H9 (cell line): ENCODE results near the gene MAP2K3. TPM values are rescaled to one million over a fixed set of nuclear protein-coding genes. Genes with fewer than 3 reads are reported as not detected.
"Not testable (repeated sequence)": the region's sequence is repeated elsewhere in the genome, so short reads cannot be mapped to it uniquely, and the experiment has no call there.

Source experiments
- DNase-seq: peaks from one replicate; pipeline ENCODE4 v3.0.0-alpha.2; 2017
- H2AFZ ChIP-seq: one replicate; pipeline ENCODE4 v1.6.1; 2013; ENCODE audit warnings: mild to moderate bottlenecking, low read length, control low read depth, moderate library complexity
- H2AK5ac ChIP-seq: 2 replicates; pipeline ENCODE4 v1.6.1; 2013; ENCODE audit warnings: low read length, control low read depth, mixed read lengths; ENCODE audit not compliant: insufficient read length
- H2BK120ac ChIP-seq: one replicate; pipeline ENCODE4 v1.6.1; 2013; ENCODE audit warnings: low read depth, mild to moderate bottlenecking, low read length, control low read depth, inconsistent platforms; ENCODE audit not compliant: poor library complexity, severe bottlenecking
- H2BK12ac ChIP-seq: 2 replicates; pipeline ENCODE4 v1.6.1; 2013; ENCODE audit warnings: low read length, control low read depth, mixed read lengths, low read depth; ENCODE audit not compliant: insufficient read length
- H2BK15ac ChIP-seq: 2 replicates; pipeline ENCODE4 v1.6.1; 2013; ENCODE audit warnings: low read depth, low read length, control low read depth
- H2BK20ac ChIP-seq: one replicate; pipeline ENCODE4 v1.6.1; 2013; ENCODE audit warnings: low read depth, mild to moderate bottlenecking, low read length, control low read depth, inconsistent platforms; ENCODE audit not compliant: poor library complexity, severe bottlenecking
- H2BK5ac ChIP-seq: 2 replicates; pipeline ENCODE4 v1.6.1; 2013; ENCODE audit warnings: low read length, control low read depth, mixed read lengths; ENCODE audit not compliant: insufficient read length
- H3K14ac ChIP-seq: 2 replicates; pipeline ENCODE4 v1.6.1; 2013; ENCODE audit warnings: low read length, control low read depth; ENCODE audit not compliant: insufficient read depth
- H3K18ac ChIP-seq: 2 replicates; pipeline ENCODE4 v1.6.1; 2013; ENCODE audit warnings: low read depth, mild to moderate bottlenecking, mixed read lengths, low read length, control low read depth; ENCODE audit not compliant: insufficient read length
- H3K23ac ChIP-seq: 2 replicates; pipeline ENCODE4 v1.6.1; 2013; ENCODE audit warnings: low read length, control low read depth, mixed read lengths, low read depth; ENCODE audit not compliant: insufficient read length
- H3K23me2 ChIP-seq: 2 replicates; pipeline ENCODE4 v1.6.1; 2013; ENCODE audit warnings: low read depth, mild to moderate bottlenecking, mixed read lengths, low read length, control low read depth; ENCODE audit not compliant: insufficient read length, poor library complexity, severe bottlenecking
- H3K27ac ChIP-seq: 2 replicates; pipeline ENCODE4 v1.5.1; 2013; ENCODE audit warnings: low read length, control low read depth, mixed read lengths, low read depth; ENCODE audit not compliant: insufficient read length
- H3K27me3 ChIP-seq: 2 replicates; pipeline ENCODE4 v1.6.1; 2013; ENCODE audit warnings: low read length, control low read depth, inconsistent platforms; ENCODE audit not compliant: insufficient read depth
- H3K4ac ChIP-seq: 2 replicates; pipeline ENCODE4 v1.6.1; 2013; ENCODE audit warnings: low read depth, mild to moderate bottlenecking, control low read depth, inconsistent platforms, low read length, moderate library complexity
- H3K4me1 ChIP-seq: 2 replicates; pipeline ENCODE4 v1.6.1; 2013; ENCODE audit warnings: low read length, control low read depth, inconsistent platforms; ENCODE audit not compliant: insufficient read depth
- H3K4me2 ChIP-seq: 2 replicates; pipeline ENCODE4 v1.6.1; 2013; ENCODE audit warnings: low read length, control low read depth, mixed read lengths; ENCODE audit not compliant: insufficient read length, insufficient read depth
- H3K56ac ChIP-seq: 2 replicates; pipeline ENCODE4 v1.6.1; 2013; ENCODE audit warnings: low read depth, mild to moderate bottlenecking, mixed read lengths, low read length, control low read depth; ENCODE audit not compliant: insufficient read length
- H3K79me1 ChIP-seq: 2 replicates; pipeline ENCODE4 v1.6.1; 2013; ENCODE audit warnings: low read depth, mild to moderate bottlenecking, moderate library complexity, low read length, control low read depth, inconsistent platforms; ENCODE audit not compliant: insufficient read depth, poor library complexity, severe bottlenecking
- H3K79me2 ChIP-seq: 2 replicates; pipeline ENCODE4 v1.6.1; 2013; ENCODE audit warnings: low read length, control low read depth, inconsistent platforms; ENCODE audit not compliant: insufficient read depth
- H3K9ac ChIP-seq: 2 replicates; pipeline ENCODE4 v1.6.1; 2013; ENCODE audit warnings: low read length, control low read depth, mixed read lengths; ENCODE audit not compliant: insufficient read length; ENCODE audit errors: extremely low read depth
- H3K9me3 ChIP-seq: one replicate; pipeline ENCODE4 v1.6.1; 2013; ENCODE audit warnings: low read depth, low read length, inconsistent platforms; ENCODE audit not compliant: control insufficient read depth
- H3T11ph ChIP-seq: one replicate; pipeline ENCODE4 v1.6.1; 2013; ENCODE audit warnings: mild to moderate bottlenecking, low read length, control low read depth, inconsistent platforms
- H4K20me1 ChIP-seq: one replicate; pipeline ENCODE4 v1.6.1; 2013; ENCODE audit not compliant: control insufficient read depth, insufficient read length, insufficient read depth
- H4K5ac ChIP-seq: 2 replicates; pipeline ENCODE4 v1.6.1; 2013; ENCODE audit warnings: low read depth, mild to moderate bottlenecking, mixed read lengths, low read length, control low read depth; ENCODE audit not compliant: insufficient read length
- H4K8ac ChIP-seq: replicated peaks from 2 replicates; pipeline ENCODE4 v1.6.1; 2013; ENCODE audit warnings: low read length, control low read depth, mixed read lengths, low read depth; ENCODE audit not compliant: insufficient read length
- H4K91ac ChIP-seq: 2 replicates; pipeline ENCODE4 v1.6.1; 2013; ENCODE audit warnings: low read depth, mild to moderate bottlenecking, moderate library complexity, mixed read lengths, low read length, control low read depth; ENCODE audit not compliant: insufficient read length
- H3K27ac Mint-ChIP-seq, 3 experiments: 2 replicates in 2 of 3; 3 replicates in 1 of 3; pipeline ENCODE4 v1.8.0; 2020 to 2021; ENCODE audit warnings: mixed read lengths in 3 of 3, mild to moderate bottlenecking in 1 of 3, moderate library complexity in 1 of 3
- H3K27me3 Mint-ChIP-seq: 2 replicates; pipeline ENCODE4 v1.8.0; 2021; ENCODE audit warnings: low read depth, mild to moderate bottlenecking, moderate library complexity, mixed read lengths
- H3K36me3 Mint-ChIP-seq, 3 experiments: 2 replicates in 2 of 3; 3 replicates in 1 of 3; pipeline ENCODE4 v1.8.0; 2020 to 2021; ENCODE audit warnings: low read depth in 3 of 3, mixed read lengths in 3 of 3; ENCODE audit not compliant: insufficient read depth in 1 of 3
- H3K4me1 Mint-ChIP-seq, 2 experiments: 2 replicates each; pipeline ENCODE4 v1.8.0; 2020; ENCODE audit warnings: mixed read lengths in 2 of 2
- H3K4me3 Mint-ChIP-seq, 2 experiments: 2 replicates in 1 of 2; 3 replicates in 1 of 2; pipeline ENCODE4 v1.8.0; 2020 to 2021; ENCODE audit warnings: mild to moderate bottlenecking in 2 of 2, mixed read lengths in 2 of 2, moderate library complexity in 1 of 2
- H3K9me3 Mint-ChIP-seq, 2 experiments: 2 replicates in 1 of 2; 3 replicates in 1 of 2; pipeline ENCODE4 v1.8.0; 2020; ENCODE audit warnings: mild to moderate bottlenecking in 2 of 2, mixed read lengths in 2 of 2, moderate library complexity in 1 of 2
- CTCF ChIP-seq: fragments of 200-600 bp; sonication (generic); conservative IDR thresholded peaks from 3 replicates; pipeline ENCODE4 v1.8.0; 2021; ENCODE audit warnings: antibody characterized with exemption, mild to moderate bottlenecking
- WGBS: extraction: QIAGEN DNeasy Blood & Tissue Kit; methylation state at CpG from one replicate; pipeline ENCODE4 v1.1.7; 2013; ENCODE audit warnings: missing lambda C conversion rate, low lambda C conversion rate, mixed read lengths; ENCODE audit not compliant: insufficient read length; ENCODE audit errors: extremely low coverage; 5-methylcytosine and 5-hydroxymethylcytosine counted together
- total RNA-seq: library from RNA; stranded (reverse); gene quantifications from 2 replicates; pipeline ENCODE4 v1.2.1, GENCODE V29; 2021

Gene MAP2K3
- total RNA-seq, 1 experiment from 2014 or later, result 26.1 TPM

- no peak overlapping the region for H2AK5ac ChIP-seq
- no peak overlapping the region for H3K4ac ChIP-seq
- no peak for DNase-seq
- no peak overlapping the region for H2AFZ ChIP-seq
- H3K9me3 ChIP-seq, result no peaks in the 10 kb centered on the region
- H4K91ac ChIP-seq, result no peak overlapping the region
- H3K27ac Mint-ChIP-seq, result no peak overlapping the region
- no peak overlapping the region; the same call in 1 of the 2 replicates for H3K14ac ChIP-seq
- no peak overlapping the region for H3K9ac ChIP-seq
- no peaks in the 10 kb centered on the region for H3K4me1 ChIP-seq
- H3T11ph ChIP-seq, result no peak overlapping the region
- H3K36me3 Mint-ChIP-seq, result no peaks in the 10 kb centered on the region; a peak in 1 of 7 replicates
- H2BK120ac ChIP-seq, result no peak overlapping the region
- H3K27me3 Mint-ChIP-seq, result peaks cover 10% of the 10 kb centered on the region
- no peak overlapping the region for H3K56ac ChIP-seq
- H3K4me1 Mint-ChIP-seq, result no peaks in the 10 kb centered on the region
- H3K4me3 Mint-ChIP-seq, result no peak overlapping the region
- no peak for TF ChIP-seq CTCF
- no peak overlapping the region for H3K4me2 ChIP-seq
- H3K9me3 Mint-ChIP-seq, result peaks cover 16 to 19% of the 10 kb centered on the region in 2 experiments
- H3K27me3 ChIP-seq, result no peaks in the 10 kb centered on the region
- H2BK5ac ChIP-seq, result no peak overlapping the region
- no peak overlapping the region for H4K8ac ChIP-seq
- H3K27ac ChIP-seq, result no peak overlapping the region
- WGBS, result no CpG with 5 or more reads among the region's 9 CpGs
- H3K23ac ChIP-seq, result no peak overlapping the region
- H3K79me1 ChIP-seq, result no peaks in the 10 kb centered on the region
- H2BK20ac ChIP-seq, result no peak overlapping the region
- no peaks in the 10 kb centered on the region for H4K20me1 ChIP-seq
- no peak overlapping the region for H2BK15ac ChIP-seq
- no peaks in the 10 kb centered on the region for H3K79me2 ChIP-seq
- no peak overlapping the region for H4K5ac ChIP-seq
- no peak overlapping the region for H2BK12ac ChIP-seq
- no peaks in the 10 kb centered on the region for H3K23me2 ChIP-seq
- H3K18ac ChIP-seq, result no peak overlapping the region
Observed at GRCh38 chr17:21330436-21331160, 46.1 kb downstream of the MAP2K3 start.

- WGBS, result no CpG with 5 or more reads among the region's 4 CpGs
- not testable (repeated sequence) for H2BK20ac ChIP-seq, DNase-seq, H2BK5ac ChIP-seq, H3K79me1 ChIP-seq, H2AFZ ChIP-seq, H3K23ac ChIP-seq, H3K4me2 ChIP-seq, H2BK15ac ChIP-seq, H2AK5ac ChIP-seq, H3K18ac ChIP-seq, H3K23me2 ChIP-seq, H3K9ac ChIP-seq, H2BK120ac ChIP-seq, H3K27me3 ChIP-seq, H2BK12ac ChIP-seq, H3K4me1 ChIP-seq, H3K9me3 ChIP-seq, H3K79me2 ChIP-seq, H3K36me3 Mint-ChIP-seq, H4K20me1 ChIP-seq, H3K27me3 Mint-ChIP-seq, H3K27ac Mint-ChIP-seq, H3K27ac ChIP-seq, H4K5ac ChIP-seq, H3T11ph ChIP-seq, H3K4me1 Mint-ChIP-seq, H4K8ac ChIP-seq, H3K4me3 Mint-ChIP-seq, H3K4ac ChIP-seq, H3K56ac ChIP-seq, H4K91ac ChIP-seq, H3K14ac ChIP-seq
- peaks cover 14 to 16% of the 10 kb centered on the region in 2 experiments for H3K9me3 Mint-ChIP-seq
Observed at GRCh38 chr17:21336541-21337294, 52.2 kb downstream of the MAP2K3 start.
